Endothelial cell of coronary artery (primary cell): ENCODE measurements around the gene PES1. TPM values are rescaled to one million over a fixed set of nuclear protein-coding genes. Genes with fewer than 3 reads are reported as not detected.

ENCODE experiments used
- total RNA-seq: library from RNA; depleted of rRNA; stranded (reverse); fragments of >200 nt; gene quantifications from 2 replicates; pipeline ENCODE4 v1.2.3, GENCODE V29; 2014

Gene PES1
- 97.1 and 115 TPM in 2 replicates for total RNA-seq

GRCh38 chr22:30591588-30592359 is at the start of gene PES1:
TSS of gene PES1 (minus strand) at chr22:30591910. CDS start at chr22:30591833, 77 bp downstream.

GRCh38 chr22:30635273-30636225 is 43.8 kb upstream of the PES1 start, which contains the start of gene SLC35E4:
TSS of gene SLC35E4 (plus strand) at chr22:30635781. CDS start at chr22:30636451, 670 bp downstream.

GRCh38 chr22:30606455-30607299 is 15.0 kb upstream of the PES1 start, which contains the start of gene TCN2:
TSS of gene TCN2 (plus strand) at chr22:30607174. CDS start at chr22:30607332, 158 bp downstream.

DNA sequence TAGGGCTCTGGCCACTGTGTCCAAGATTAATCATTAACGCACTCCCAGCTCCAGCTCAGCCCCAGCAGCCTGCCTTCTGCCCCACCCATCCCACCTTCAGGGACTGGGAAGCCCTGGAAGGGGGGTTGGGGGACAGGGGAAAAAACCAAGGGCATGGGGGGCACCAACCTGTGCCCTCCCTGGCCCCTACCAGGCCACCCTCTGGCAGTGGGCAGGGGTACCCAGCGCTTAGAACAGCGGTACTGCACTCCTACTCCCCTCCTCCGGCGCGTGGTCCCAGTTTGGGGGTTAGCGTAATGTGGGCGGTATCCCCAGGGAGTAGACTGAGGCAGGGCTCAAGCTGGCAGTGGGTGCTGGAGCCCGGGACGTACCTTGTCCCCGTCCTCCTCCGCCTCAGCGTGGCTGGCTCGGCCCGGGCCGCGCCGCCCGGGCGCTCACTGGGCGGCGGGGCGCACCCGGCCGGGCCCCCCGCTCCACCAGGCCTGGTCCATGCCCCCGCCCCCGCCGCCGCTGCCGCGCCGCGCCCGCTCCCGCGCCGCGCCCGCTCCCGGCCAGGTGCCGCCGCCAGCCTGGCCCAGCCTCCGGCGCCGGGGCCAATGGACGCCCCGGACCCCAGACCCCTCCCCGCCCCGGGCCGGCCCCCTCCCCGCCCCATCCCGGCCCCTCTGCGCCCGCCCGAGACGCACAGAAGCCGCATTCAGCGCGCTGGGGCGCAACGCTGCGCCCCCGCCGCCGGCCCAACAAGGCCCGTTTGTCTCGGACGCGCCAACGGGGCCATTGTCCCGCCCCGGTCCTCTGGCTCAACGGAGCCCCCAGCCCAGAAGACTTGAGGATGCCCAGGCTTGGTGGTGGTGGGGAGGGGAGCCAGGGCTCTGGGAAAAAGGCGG is 17.4 kb downstream of the PES1 start, which contains the start of gene GAL3ST1:
GAL3ST1 (minus strand) TSS at position 571 of the 887 bp plus-strand sequence. CDS start 17,273 bp downstream, outside the sequence.

DNA sequence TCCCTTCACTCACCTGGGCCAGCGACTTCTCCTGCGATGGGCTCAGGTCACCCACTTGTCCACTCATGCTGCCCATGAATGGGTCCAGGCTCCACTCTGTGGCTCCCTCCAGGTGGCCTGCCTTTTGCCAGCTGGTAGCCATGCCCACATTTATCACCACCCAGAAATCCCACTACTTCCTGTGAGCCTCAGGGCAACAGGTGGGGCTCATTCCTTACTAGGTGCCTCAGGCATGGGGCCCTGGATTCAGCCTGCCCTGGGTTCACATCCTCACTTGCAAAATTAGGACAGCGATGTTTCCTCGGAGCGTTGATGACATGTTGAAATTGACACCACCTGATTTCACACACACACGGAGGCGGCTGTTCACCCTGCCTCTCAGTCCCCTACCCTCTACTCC is 45.1 kb downstream of the PES1 start, which contains the start of gene SEC14L6:
SEC14L6 (minus strand) TSS at position 126 of the 400 bp plus-strand sequence; CDS start at position 67, 59 bp downstream.

Other genes with a start within 250 kb of the PES1 start
- gene SF3A1, start 235.0 kb downstream of the PES1 start, total RNA-seq, result 23.3 and 28.0 TPM in 2 replicates
- gene CCDC157, start 234.9 kb downstream of the PES1 start, total RNA-seq, result 1.0 and 1.2 TPM in 2 replicates
- 20.4 and 24.8 TPM in 2 replicates for gene RNF215, start 204.5 kb downstream of the PES1 start, total RNA-seq
- gene SEC14L2, start 194.9 kb downstream of the PES1 start, total RNA-seq, result 17.6 and 29.0 TPM in 2 replicates
- 31.8 and 32.6 TPM in 2 replicates for gene MTFP1, start 166.1 kb downstream of the PES1 start, total RNA-seq
- gene SEC14L3, start 119.9 kb downstream of the PES1 start, total RNA-seq, result not detected in 2 replicates
- not detected in 2 replicates for gene SEC14L4, start 86.2 kb downstream of the PES1 start, total RNA-seq
- gene SEC14L6, start 45.2 kb downstream of the PES1 start, total RNA-seq, result under 0.01 TPM in 1 of 2 replicates, not detected in the other
- under 0.01 TPM in 1 of 2 replicates, not detected in the other for gene GAL3ST1, start 17.2 kb downstream of the PES1 start, total RNA-seq
- gene TCN2, start 15.3 kb upstream of the PES1 start, total RNA-seq, result 30.9 and 40.7 TPM in 2 replicates
- 20.7 and 28.4 TPM in 2 replicates for gene SLC35E4, start 43.9 kb upstream of the PES1 start, total RNA-seq
- 8.4 and 11.6 TPM in 2 replicates for gene DUSP18, start 76.0 kb upstream of the PES1 start, total RNA-seq
- gene OSBP2, start 103.0 kb upstream of the PES1 start, total RNA-seq, result 5.6 and 7.6 TPM in 2 replicates